Erythroblast (primary cell): ENCODE data around the gene TNPO1.

ENCODE experiments used
- GATA1 ChIP-seq: IDR thresholded peaks from 2 replicates; pipeline ENCODE4 v1.6.1; 2011; ENCODE audit warnings: low read depth, mild to moderate bottlenecking, control low read depth, low read length, moderate library complexity
- POLR2A ChIP-seq: IDR thresholded peaks from 2 replicates; pipeline ENCODE4 v1.6.1; 2011; ENCODE audit warnings: mild to moderate bottlenecking, low read length

GRCh38 chr5:72796001-72796400, 20.5 kb upstream of the TNPO1 start:
- TF ChIP-seq POLR2A, result no peak
- no peak for TF ChIP-seq GATA1
